Measurements from ENCODE around the gene CHRND.

DNA sequence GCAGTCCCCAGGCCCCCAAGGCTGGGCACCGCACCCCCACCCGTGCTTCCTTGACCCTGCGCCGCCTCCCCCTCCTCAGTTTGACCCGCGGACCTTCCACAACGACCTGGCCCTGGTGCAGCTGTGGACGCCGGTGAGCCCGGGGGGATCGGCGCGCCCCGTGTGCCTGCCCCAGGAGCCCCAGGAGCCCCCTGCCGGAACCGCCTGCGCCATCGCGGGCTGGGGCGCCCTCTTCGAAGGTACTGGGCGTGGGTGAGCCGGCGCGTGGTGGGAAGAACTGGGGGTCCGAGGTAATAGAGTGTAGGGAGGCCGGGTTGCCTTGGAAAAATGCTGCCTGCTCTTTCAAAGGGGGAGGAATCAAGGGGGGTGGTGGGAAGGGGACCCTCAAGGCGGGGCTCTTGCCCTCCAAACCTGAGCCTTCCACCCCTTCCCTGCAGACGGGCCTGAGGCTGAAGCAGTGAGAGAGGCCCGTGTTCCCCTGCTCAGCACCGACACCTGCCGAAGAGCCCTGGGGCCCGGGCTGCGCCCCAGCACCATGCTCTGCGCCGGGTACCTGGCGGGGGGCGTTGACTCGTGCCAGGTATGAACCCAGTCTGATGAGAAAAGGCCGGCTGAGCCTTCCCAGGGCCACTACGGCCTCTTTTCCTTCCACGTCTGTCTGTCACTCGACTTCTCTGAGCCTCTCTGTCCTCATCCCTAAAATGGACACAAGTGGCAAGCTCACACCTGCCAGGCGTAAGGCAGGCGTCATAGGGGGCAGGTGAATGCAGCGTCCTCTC, 3.1 kb upstream of the CHRND start:
- TF ChIP-seq RFX5 (IDR thresholded peaks at IDR 0.05; ENCODE audit: borderline replicate concordance, low read depth, low read length) (no peak), GTF2F1 (IDR thresholded peaks at IDR 0.05; ENCODE audit: borderline replicate concordance, low read depth, low read length) (no peak), SRF (IDR thresholded peaks at IDR 0.05; ENCODE audit: low read depth, low read length) (no peak), BRCA1 (IDR thresholded peaks at IDR 0.05; ENCODE audit: low read depth, low read length) (no peak), POLR2A (IDR thresholded peaks at IDR 0.05; ENCODE audit: control extremely low read depth in 1 of 2, low read depth in 2 of 2, low read length in 2 of 2) (no peak), ZNF274 (IDR thresholded peaks at IDR 0.05; ENCODE audit: borderline replicate concordance, extremely low read depth, low read length) (no peak), RXRA (IDR thresholded peaks at IDR 0.05; ENCODE audit: insufficient read depth, low read depth, low read length) (no peak), SIN3A (conservative IDR thresholded peaks at IDR 0.05 in 1 of 2, IDR thresholded peaks at IDR 0.05 in 1 of 2; ENCODE audit: low read depth in 1 of 2, low read length in 2 of 2) (no peak), EZH2 (IDR thresholded peaks at IDR 0.05; ENCODE audit: low read depth, low read length, severe bottlenecking) (no peak), POLR2AphosphoS5 (IDR thresholded peaks at IDR 0.05; ENCODE audit: low read depth, low read length) (no peak)
- TF ChIP-seq, protein P1, sequence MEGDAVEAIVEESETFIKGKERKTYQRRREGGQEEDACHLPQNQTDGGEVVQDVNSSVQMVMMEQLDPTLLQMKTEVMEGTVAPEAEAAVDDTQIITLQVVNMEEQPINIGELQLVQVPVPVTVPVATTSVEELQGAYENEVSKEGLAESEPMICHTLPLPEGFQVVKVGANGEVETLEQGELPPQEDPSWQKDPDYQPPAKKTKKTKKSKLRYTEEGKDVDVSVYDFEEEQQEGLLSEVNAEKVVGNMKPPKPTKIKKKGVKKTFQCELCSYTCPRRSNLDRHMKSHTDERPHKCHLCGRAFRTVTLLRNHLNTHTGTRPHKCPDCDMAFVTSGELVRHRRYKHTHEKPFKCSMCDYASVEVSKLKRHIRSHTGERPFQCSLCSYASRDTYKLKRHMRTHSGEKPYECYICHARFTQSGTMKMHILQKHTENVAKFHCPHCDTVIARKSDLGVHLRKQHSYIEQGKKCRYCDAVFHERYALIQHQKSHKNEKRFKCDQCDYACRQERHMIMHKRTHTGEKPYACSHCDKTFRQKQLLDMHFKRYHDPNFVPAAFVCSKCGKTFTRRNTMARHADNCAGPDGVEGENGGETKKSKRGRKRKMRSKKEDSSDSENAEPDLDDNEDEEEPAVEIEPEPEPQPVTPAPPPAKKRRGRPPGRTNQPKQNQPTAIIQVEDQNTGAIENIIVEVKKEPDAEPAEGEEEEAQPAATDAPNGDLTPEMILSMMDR (IDR thresholded peaks at IDR 0.05; ENCODE audit: control extremely low read depth in 1 of 3, insufficient read depth in 1 of 3, low read depth in 1 of 3, low read length in 3 of 3), result no peak
- TF ChIP-seq, protein P2, sequence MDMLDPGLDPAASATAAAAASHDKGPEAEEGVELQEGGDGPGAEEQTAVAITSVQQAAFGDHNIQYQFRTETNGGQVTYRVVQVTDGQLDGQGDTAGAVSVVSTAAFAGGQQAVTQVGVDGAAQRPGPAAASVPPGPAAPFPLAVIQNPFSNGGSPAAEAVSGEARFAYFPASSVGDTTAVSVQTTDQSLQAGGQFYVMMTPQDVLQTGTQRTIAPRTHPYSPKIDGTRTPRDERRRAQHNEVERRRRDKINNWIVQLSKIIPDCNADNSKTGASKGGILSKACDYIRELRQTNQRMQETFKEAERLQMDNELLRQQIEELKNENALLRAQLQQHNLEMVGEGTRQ (IDR thresholded peaks at IDR 0.05; ENCODE audit: low read length), result no peak
